Mesenteric fat pad (tissue), 1 donor: Measurements from ENCODE around the gene SQSTM1. TPM values are rescaled to one million over a fixed set of nuclear protein-coding genes. Genes with fewer than 3 reads are reported as not detected.
"Not testable (repeated sequence)": the region's sequence is repeated elsewhere in the genome, so short reads cannot be mapped to it uniquely, and the experiment has no call there.

ENCODE experiments used
- DNase-seq: peaks from one replicate; pipeline ENCODE4 v3.0.0-alpha.2; 2020; ENCODE audit warnings: low spot score
- total RNA-seq: library from RNA; stranded (reverse); fragmentation: NEBNext Ultra II Directional; extraction: Animal tissue kit (Norgen Biotek cat#: 25700); gene quantifications from one replicate; pipeline ENCODE4 v1.2.1, GENCODE V29; 2021
- donor health status: DM: yes; HTN: yes; CAD: no.

Gene SQSTM1
- total RNA-seq, 1 donor from 2014 or later, result 600 TPM

GRCh38 chr5:179841621-179842020 lies 20.9 kb downstream of the SQSTM1 start:
- DNase-seq, result no peak

- no peak for DNase-seq
These were observed 32.4 kb downstream of the SQSTM1 start for GRCh38 chr5:179852993-179853547.

DNA sequence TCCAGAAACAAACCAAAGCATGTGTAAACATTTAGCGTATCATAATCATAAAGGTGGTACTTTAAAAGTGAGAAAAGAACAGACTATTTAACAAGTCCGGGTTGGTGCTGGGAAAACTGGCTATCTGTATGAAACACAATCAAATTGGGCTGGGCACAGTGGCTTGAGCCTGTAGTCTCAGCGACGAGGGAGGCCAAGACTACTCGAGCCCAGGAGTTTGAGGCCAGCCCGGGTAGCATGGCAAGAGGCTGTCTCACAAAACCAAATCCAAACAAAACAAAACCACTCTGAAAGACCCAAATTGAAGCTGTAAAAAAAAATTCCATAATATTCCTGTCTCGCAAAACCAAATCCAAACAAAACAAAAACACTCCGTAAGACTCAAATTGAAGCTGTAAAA lies 33.7 kb downstream of the SQSTM1 start:
- DNase-seq, result no peak

DNA sequence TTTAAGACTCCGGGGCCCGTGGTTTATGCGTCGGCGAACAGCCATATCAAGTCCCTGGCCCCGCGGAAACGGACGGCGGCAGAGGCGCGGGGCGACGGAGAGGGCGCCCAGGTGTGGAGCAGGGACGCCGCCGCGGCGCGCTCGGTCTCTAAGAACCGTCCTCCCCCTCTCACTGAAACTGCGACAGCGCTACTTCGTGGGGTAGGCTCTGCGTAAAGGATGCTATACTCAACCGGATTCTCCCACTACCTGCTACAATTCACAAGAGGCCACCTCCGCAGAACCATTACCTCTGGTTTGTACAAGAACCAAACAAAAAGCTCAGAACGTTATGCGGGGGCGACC lies 37.5 kb downstream of the SQSTM1 start:
- DNase-seq, result no peak

- DNase-seq, result peak; percentile 99
These were observed 38.1 kb downstream of the SQSTM1 start, which contains the start of gene MRNIP for GRCh38 chr5:179858586-179859427. MRNIP (minus strand) TSS chr5:179858817; CDS start chr5:179858796, 21 bp downstream.

DNA sequence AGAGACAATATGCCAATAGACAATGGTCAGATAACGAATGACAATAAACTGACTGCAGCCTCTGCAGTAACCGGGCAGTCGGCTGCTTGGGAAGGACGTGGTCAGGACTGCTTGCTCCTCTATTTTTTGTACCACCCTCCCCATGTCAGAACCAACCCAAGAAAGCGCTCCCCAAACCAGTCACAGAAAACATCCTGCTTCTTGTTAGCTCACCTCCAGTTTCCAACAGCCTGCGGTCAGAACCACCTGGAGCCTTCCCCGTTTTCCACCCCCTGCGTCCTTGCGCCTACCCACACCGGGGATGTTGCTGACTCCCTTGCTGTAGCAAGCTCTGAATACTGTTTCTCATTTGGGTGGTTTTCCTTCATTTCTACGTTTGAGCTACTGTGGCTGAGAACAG lies 39.6 kb downstream of the SQSTM1 start:
- DNase-seq, result no peak

- no peak for DNase-seq
These were observed 41.6 kb downstream of the SQSTM1 start for GRCh38 chr5:179862296-179862695.

DNA sequence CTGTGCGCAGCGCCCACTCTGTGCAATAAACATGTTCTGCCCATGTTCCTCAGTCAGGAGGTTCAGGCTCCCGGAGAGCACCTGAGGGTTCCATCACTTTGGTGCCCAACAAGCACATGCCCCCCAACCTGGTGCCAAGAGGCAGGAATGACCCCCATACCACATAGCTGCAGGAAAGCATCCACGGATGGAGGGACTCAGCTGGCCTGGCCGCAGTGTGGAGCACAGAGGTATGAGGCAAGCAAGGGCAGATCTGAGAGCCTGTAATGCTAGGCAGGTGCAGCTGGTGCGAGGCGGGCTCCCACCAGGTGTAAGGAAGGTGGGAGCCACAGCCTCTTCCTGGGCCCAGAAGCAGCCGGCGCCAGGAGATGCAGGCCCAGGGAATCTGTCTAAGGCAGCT lies 42.2 kb downstream of the SQSTM1 start:
- no peak for DNase-seq

DNA sequence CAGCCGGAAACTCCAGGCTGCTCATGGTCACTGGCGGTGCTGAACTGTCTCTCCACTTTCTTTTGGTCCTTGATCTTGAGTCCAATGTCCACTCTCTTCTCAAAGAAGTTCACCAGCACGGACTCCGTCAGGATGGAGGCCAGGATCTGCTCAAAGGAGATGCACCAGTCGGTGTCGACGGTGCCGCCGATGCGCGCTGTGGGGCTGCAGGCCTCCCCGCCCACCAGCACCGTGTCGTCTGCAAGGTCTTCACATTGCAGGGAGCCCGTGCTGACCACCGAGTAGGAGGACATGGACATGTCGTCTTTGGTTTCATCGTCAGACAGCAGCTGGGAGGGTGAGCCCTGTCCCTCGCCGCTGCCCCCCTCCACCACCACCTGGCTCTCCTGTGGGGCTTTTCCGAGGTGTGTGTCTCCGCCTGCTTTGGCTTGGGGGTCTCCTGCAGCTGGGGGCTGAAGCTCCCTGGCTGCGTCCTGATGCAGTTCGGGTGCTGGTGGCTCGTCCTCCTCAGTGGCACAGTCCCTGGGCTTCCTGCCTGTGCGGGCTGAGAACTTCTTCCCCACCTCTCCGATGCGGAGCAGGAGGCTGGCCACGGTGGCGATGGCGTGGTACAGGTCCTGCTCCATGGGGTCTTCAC lies 42.9 kb downstream of the SQSTM1 start:
- DNase-seq, result no peak

DNA sequence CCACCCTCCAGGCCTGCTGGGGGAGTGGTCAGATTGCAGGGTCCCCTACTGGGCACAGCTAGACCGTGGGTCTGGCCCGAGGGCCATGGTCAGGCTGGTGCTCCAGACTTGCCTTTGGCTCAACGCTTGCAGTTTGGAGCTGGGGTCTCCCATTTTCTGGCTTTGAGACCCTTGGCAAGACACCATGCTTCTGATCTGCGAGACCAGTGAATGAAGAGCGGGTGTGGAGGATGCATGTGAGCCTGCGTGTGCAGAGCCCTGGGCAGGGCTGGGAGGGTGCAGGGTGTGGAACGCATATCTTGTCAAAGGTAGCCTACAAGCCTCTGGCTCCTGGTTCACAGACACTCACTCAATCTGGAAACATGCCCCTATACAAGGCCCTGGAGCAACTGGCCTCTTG lies 44.0 kb downstream of the SQSTM1 start:
- DNase-seq, result no peak

- no peak for DNase-seq
These were observed 45.0 kb downstream of the SQSTM1 start for GRCh38 chr5:179865491-179866240.

- DNase-seq, result no peak
These were observed 45.8 kb downstream of the SQSTM1 start for GRCh38 chr5:179866241-179867078.

DNA sequence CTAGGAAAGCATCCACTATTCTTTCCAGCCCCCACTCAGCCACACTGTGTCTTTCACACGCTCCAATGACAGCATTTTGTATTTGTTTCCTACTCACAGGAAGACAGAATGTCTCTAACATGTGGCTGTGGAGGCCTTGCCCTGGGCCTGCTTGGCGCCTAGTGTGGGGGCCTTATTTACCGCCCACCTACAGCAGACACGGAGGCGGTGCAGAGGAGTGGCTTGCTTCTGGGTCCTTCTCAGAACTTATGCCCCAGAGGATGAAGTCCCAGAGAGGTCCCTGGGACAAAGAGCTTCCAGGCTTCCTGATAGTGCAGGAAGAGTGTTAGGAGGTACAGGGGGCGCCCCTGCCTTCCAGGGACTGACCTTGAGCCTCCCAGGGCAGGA lies 46.4 kb downstream of the SQSTM1 start:
- DNase-seq, result no peak

GRCh38 chr5:179867476-179867875 lies 46.8 kb downstream of the SQSTM1 start:
- DNase-seq, result no peak

GRCh38 chr5:179868541-179868940 lies 47.8 kb downstream of the SQSTM1 start:
- no peak for DNase-seq

DNA sequence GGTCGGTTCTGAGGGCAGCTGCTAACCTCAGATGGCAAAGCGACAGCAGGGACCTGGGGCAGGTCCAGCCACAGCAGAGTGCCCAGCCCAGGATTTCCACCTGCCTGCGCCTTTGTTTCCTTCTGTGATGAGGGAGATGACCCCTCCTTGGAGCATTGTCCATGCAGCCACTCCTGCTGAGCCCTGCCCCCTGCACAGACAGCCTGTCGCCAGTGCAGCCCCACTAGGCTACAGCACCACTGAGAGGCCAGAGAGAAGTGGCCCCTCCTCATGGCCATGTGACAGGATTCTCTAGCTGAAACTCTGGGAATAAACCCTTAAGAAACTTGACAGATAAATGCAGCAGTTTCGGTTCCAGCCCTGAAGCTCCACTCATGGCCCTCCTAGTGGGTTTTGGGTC lies 48.4 kb downstream of the SQSTM1 start:
- no peak for DNase-seq

DNA sequence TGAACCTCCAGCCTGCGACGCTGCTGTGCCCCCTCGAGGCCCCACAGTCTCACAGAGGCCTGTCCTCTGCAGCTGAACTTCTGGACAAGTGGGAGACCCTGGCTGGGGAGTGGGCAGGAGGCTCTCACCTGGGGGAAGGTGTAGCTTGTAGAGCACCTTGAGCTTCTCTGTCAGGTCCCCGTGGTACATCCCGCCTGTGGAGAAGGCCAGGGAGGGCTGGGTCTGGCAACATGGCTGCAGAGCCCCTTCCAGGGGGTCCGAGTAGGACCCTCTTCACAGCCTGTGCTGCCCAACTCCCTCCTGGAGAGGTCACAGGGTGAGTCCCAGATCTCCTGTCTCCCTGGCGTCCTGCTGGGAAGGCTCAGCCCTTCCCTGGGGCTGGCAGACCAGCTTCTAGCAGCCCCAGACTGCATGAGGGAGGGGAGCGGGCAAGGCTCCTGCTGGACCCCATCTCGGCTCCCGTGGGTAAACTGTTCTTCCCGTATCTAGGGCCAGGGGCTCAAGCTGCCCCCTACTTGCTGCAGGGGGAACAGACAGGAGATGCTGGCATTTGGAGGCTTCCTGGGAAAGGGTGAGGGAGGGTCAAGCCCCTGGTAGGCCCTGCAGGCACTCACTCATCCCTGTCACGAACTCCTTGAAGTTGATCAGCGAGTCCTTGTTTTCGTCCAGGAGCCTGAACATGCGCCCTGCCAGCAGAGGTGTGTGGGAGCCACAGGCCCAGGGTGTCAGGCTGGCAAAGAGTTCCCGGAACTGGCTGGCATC lies 49.1 kb downstream of the SQSTM1 start:
- DNase-seq, result no peak

DNA sequence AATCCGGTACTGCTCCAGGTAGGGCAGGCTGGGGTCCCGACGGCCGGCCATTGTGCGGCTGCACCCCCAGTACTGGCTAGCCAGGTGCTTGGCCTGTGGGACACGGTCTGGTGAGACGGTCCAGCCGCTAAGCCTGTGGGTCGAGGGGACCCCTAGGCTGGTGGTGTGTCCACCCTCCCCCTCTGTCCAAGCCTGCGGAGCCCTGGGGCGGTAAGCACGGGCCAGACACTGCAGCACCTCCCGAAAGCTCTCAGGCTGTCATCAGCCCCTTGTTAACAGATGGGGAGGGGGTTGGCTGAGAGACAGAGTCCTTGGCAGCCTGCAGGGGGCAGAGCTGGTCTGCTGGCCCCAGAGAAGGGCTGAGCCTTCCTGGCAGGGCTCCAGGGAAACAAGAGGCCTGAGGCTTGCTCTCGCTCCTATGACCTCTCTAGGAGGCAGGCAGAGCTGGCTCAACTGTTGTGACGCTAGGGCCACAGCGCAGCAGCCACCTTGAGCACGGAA lies 49.7 kb downstream of the SQSTM1 start:
- DNase-seq, result no peak

DNA sequence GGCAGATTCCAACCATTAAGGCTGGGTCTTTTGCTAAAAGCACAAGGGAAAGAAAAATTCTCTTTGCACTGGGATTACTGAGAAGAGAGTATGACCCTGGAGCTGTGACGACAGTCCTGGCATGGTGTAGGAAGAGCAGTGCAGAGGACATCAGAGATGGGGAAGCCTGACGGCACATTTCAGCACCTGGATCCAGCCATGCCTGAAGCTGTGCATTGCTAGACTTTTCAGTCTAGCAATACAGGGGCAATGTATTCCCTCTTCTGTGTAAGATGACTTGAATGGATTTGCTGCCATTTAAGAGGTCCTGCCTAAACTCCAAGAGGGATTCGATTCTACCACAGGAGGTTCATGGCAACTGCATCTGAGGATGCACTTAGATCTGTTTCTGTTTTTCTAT lies 50.2 kb downstream of the SQSTM1 start:
- no peak for DNase-seq

- DNase-seq, result not testable (repeated sequence)
These were observed 50.8 kb downstream of the SQSTM1 start for GRCh38 chr5:179871533-179871932.
